GM19240 (cell line): Measurements from ENCODE around the gene RERE.
A peak's percentile ranks its signal among the peaks of the same experiment; 100 is the strongest.
"Not testable (repeated sequence)": the region's sequence is repeated elsewhere in the genome, so short reads cannot be mapped to it uniquely, and the experiment has no call there.

Experiments used
- DNase-seq: peaks from one replicate; pipeline ENCODE4 v3.0.0; 2011; ENCODE audit warnings: low spot score; ENCODE audit not compliant: insufficient read length

Gene RERE

DNA sequence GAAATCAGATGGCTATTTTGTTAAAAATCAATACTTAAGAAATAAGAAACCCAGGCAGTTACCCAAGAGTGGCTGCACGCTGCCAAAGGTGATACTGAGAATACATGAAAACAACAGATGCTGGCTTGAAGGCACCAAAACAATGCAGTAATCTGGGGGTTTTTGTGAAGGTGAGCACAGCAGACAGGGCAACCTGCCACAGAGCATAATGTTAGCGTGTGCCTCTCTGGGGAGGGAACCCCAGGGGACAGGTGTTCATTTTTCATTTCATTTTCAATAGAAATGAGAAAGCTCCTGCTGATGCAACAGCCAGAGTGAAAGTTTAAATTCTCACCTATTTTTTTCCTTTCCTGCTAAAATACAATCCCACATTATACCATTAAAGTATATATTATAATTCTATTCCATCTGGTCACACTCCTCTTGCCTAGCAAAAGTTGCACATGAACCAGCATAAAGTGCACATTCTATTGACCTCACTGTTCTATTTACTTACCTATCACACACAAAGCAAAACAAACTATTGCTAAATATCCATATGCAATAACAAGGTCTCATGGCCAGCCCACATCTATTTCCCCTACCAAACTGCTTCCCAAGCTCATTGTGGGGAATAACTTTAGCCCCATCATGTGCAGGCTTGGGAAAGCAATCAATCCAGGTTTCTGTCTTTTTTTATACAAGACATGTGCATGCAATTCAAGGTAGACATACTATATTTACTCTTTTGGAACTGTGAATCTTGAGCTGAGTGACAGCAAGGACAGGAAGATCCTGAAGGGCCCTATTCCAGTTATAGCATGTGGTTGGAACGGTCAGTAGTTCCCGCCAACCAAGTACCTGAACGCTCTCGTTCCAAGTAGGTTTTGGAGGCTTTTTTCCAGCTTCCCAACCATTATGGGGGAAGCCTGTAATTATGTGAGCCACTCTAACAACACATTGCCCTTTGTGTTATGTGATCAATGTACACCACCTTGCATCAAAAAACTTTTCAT lies 173.6 kb downstream of the RERE start:
- DNase-seq, result peak; percentile 14

DNA sequence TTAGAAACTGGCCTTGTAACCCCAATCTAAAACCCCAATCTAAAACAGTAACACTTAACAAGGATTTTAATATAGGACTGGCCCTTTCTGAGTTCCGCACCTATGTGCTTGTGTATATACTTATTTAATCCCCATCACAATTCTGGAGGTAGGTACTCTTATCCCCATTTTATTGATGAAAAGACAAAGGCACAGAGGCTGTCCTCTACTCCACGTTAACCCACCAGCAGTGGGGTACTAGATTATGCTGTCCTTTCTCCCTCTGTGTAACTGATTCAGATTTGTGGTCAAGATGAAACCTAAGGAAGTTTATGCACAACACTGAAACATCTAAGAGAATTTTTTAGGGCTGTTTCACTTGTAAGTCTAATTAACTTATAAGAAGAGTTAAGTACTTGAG lies 175.3 kb downstream of the RERE start:
- DNase-seq, result no peak

DNA sequence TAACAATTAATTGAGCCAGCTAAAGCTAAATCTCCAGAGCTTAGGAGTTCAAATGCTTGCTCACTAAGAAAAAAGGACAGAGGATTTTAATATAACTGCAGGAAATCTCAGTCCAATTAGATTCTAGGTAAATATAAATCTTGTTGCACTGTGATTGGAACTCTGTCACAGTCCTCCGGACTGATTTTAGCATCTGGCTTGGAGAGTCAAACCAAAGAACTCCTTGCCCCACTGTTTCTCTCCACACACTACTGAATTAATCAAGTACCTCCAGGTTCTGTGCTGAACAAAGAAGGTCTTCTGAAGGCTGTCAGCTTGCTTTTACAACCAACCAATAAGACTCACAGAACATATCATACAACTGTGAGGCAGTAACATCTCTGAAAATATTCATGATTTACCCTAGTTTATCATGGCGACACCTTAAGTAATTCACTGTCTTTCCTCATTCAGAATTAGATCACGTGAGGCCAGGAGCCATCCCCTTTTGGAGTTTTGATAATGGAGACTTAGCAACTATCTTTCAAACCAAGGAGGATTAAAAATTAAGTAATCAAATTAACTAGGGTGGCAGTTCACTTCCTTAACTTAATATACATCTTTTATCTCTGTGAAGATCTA lies 176.0 kb downstream of the RERE start:
- no peak for DNase-seq

DNA sequence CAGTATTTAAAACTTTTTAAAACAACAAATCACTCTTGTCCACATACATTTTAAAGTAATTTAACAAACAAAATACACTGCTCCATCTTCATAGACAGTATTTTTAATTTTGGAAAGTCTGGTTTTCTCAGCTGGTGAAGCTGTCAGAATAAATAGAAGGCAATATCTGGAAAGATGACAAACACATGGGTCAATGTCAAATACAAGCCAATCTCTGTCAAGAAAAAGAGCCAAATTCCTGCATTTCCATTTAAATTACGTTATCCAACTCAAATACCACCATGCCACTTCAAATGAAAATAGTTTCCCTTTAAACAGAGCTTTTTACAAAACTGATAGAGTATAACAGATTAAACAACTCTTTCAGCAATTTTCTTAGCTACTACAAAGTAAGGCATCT lies 176.5 kb downstream of the RERE start:
- no peak for DNase-seq

DNA sequence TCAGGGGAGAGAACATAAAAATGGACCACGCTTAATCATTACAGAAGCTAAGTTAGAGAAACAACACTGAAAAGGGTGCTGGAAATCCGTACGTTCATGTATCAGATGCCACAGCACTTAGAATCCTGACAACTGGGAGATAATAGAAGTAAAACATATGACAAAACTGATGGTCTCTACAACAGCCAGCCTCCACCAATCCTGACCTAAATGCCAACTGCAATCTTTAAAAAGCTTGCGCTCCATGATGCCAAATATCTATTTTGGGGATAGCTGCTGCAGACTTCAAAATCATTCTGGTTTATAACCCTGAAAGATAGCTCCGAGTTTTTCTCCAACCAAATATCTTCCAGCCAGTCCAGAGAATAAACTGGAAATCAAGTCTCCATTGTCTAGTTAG lies 178.3 kb downstream of the RERE start:
- no peak for DNase-seq

DNA sequence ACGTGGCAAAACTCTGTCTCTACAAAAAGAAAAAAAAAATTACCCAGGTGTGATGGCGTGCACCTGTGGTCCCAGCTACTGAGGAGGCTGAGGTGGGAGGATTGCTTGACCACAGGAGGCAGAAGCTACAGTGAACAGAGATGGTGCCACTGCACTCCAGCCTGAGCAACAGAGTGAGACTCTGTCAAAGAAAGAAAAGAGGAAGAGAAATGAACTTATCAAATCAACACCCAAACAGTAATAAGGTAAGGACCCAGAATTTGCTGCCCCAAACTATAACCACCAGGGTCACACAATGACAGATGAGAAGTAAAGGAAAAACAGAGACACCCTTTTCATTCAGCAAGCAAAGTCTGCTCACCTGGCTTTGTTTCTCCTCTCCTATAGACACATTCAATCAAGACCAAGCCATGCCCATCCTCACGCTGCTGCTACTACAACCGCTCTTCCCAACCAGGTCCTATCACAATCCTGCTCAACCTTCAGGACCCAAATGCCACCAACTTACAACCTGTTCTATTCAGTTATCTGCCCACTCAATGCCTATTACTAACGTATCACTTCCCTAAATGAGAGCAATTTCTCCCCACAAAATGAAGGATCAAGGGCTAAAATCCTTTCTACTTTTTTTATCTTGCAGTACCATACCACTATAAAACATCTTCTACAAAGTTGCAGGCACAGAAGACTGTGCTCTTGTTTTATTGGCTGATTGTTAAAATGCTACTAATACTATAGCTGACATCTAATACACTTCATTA lies 183.5 kb downstream of the RERE start:
- no peak for DNase-seq

DNA sequence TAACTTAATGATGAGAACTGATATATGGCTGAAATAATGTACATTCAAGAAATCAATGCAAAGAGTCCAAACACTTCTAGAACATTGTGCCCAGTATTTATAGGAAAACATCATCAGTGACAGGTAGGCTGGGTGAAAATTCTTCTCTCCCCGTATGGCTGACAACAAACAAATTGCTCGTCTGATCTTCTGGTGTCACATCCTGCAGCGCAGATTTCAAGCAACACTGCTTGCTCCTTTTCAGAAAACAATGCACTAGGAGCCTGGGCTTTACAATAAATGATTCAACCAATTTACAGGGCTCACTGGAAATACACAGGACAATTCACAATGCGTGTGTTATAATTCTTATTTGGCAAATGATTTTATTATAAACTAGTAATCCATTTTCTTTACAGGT lies 185.3 kb downstream of the RERE start:
- DNase-seq, result no peak

DNA sequence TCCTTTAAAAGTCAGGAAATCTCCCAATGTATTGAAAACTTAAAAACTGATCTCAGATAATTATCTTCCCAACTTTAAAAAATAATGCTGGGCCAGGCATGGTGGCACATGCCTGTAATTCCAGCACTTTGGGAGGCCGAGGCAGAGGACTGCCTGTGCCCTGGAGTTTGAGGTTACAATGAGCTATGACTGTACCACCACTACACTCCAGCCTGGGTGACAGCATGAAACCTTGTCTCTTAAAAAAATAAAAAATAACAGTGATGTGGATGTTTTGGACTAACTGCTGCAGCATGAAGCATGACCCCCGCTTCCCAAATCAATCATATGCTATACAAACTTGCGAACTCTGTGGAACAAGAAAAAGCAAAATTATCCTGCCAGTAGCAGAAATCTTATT lies 186.3 kb downstream of the RERE start:
- DNase-seq, result no peak

DNA sequence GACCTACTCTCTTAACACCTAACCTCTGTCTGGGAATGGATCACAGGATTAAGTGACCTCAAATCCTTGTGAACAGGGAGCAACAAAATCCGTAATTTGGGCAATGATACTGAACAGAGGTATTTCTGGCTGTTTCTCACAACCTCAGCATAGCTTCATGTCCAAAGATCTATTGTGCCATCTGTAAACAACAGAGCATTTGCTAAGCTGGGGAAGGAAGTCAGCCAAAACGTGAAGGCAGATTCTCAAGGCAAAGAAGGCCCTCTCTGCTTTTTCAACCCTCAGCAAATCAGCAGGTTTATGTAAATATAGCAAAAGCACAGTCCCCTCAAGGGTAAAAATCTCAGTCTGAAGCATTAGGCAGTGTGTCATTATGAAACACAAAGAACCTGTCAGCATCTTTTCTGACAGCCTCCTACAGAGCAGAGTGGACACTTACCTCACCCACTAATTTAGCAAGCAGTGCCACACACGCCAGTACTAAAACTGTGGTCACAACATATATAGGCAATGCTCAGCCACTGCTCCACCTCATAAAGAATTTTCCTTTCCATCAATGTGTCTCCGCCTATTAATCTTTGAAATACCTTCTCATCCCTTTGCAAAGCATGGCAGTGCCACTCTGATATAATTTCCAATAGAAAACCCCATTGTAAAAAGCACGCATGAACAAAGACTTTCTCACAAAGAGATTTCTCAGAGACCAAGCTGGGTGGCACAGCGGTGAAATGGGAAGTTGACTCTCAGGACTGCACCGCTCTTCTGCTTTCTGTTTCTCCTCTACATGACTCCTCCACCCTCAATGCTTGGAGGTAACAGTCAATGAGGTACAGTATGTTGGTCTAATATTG lies 188.0 kb downstream of the RERE start:
- DNase-seq, result peak; percentile 49

DNA sequence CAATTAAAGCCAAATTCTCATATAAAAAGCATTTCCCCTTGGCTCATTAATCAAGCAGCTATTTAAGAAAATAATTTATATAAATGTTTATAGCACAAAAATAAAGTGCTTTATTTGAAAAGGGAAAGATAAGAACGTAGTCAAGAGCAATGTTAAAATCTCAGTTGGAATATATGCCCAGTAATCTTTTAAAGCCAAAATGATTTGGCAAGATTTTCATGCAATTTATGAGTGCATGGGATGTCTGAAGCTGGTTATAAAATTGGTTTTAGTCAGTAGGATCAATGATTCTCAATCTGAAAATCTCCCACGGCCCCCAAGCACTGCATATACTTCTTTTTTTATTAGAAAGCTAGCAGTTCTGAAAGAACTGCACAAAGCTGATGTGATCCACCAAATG lies 188.8 kb downstream of the RERE start:
- no peak for DNase-seq

DNA sequence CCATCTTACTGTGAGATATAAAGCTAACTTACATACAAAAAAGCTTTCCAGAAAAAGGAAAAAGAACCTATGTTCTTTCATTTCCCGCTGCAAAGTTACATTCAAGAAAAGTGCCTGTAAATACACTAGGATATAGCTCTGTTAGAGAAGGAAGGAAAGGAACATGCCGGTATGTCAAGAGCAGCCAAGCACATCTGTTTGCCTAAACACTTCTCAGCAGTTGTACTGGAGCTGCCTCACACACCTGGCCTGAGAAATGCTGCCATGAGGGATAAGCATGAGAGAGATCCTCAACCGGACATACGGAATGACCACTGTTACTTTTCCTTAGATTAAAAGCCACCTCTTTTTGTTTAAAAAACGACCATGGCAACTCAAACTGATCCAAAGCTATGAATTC lies 189.7 kb downstream of the RERE start:
- no peak for DNase-seq

DNA sequence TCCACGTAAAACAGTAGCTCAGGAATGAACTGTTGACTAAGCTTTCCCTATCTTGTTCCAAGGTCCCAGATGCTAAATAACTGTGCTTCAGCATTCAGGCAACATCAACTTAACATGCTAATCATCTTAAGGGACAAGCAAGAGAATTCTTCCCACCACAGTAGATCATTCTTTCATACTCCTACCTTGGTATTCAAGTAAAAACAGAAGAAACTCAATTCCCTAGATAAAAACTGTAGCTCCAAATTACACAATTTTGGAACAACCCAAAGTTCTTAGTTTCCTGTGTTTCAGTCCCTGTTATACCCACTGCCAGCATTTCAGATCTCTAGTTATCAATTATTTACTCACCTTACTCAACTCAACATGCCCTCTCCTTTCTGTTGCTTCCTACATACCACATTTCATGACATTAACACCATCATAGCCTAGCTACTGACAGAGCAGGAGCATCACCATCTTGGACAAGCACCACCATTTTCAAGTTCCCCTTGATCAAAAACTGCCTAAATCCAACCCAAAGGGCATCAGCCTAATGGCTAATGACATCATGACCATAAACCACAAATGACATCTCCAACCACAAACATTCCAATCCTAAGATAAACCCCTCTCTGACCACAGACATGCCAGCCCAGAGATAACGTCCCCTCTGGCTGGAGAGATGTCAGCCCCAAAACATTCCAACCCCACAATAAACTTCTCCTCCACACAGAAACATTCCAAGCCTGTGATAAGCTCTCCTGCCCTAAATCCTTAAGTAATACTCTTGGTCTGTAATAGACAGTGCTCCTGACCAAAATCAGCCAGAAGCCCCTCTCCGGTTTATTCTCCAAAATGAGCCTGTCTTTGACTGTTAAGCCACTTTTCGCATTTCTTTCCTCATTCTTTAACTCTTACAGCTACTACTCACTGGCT lies 191.2 kb downstream of the RERE start:
- no peak for DNase-seq

DNA sequence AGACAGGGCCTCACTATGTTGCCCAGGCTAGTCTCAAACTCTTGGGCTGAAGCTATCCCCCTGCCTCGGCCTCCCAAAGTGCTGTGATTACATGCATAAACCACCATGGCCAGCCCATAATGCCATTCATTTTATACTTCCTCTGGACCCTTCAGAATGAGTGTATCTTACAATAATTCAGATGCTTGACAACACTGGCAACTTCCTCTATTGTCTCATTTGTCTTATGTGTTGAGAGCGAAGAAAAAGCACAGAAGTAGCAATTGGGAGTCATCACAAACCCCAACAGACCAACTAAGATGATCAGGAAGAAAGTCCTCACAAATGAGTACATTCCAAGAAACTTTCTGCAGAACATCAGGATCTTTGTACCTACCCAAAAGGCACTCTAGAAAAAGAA lies 191.9 kb downstream of the RERE start:
- DNase-seq, result no peak

DNA sequence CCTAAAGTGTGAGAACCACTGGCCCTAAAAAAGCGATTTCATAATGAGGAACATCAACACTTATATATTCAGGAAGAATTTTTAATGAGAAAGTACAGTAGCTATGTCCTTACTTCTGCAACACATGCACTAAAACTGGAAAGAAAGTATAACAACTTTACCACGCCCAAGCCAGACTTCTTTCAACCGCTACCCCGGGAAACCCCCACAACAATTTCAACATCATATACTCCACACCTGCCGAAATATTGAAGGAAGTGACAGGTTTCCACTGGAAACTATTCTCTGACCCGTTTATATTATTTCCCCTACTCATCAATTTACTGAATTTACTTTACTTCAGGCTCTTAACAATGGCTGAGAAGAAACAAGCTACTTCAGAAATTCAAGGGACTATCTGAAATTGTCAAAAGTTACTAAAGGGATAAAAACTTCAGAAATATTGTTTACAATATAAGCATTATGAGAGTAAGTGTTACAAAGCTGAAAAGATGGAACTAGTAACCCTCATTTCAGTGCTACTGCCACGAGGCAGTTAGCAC lies 193.7 kb downstream of the RERE start:
- DNase-seq, result not testable (repeated sequence)

DNA sequence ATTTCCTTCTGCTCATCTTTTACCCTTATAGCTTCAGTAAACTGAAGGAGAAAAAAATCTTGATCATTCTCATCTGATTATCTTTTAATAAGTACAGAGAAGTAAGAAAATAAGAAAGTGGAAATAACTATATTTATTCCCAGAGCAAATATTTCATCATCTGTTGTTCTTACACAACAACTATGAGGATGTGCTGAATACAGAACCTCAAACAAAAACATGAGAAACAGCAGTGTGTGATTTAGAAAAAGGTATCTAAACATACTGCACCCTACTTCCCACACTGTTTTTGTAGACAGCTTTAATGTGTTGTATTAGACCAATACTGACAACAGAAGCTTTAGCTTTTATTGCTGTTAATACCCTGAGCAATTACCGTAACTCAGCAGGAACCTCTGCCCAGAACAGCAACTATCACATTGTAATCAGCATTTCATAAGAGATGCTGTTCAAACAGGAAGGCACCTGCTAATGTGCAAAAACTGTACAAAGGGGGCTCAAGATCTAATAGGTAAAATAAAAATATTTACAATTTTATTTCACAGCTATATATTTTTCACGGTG lies 195.6 kb downstream of the RERE start:
- DNase-seq, result not testable (repeated sequence)

DNA sequence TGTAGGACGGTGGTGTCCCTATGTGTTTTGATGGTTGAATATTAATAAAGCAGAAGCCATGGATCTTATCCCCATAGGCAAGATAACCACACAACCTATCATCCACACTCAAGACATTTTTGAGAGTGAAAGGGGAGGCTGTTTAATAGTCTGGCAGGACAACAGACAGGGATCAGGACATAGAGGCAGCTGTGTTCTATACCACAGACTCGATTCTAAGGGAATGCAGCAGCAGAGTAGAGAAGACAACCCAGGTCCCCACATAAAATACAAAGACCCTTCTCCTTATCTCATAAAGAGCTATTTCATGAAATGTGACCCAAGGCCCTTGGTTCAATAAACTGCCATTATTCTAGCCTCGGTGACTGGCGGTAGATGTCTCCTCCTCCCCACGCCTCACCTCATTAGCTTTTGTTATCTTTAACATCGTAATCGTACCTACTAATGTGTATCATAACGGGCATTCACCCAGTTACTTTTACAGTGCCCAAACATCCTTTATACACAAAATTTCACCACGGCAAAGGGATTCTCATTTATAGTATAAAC lies 196.3 kb downstream of the RERE start:
- not testable (repeated sequence) for DNase-seq

DNA sequence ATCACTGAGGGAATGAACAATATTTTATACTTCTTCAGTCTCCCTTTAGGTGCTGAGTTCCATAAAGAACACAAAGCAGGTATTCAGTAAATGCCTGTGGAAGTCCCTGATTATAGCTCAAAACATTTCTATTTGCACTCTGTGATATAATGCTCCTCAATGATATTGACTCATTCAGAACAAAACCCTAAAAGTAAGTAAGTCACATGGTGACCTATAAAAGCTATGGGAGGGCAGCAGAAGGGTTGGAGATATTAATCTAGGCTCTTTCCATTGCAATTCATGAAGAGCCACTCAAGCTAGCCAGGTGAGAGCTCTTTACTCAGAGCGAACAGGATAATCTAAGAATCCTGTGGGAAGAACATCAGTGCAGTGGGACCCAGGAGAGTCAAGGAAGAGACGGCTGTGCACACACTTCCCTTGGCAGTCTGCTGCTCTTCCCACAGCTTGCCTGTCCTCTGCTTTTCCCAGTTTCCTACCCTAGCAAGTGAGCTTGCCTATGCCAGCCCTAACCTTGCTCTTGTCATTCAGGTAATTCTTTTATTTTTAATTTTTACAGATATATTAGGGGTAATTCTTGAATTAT lies 197.4 kb downstream of the RERE start:
- DNase-seq, result not testable (repeated sequence)

DNA sequence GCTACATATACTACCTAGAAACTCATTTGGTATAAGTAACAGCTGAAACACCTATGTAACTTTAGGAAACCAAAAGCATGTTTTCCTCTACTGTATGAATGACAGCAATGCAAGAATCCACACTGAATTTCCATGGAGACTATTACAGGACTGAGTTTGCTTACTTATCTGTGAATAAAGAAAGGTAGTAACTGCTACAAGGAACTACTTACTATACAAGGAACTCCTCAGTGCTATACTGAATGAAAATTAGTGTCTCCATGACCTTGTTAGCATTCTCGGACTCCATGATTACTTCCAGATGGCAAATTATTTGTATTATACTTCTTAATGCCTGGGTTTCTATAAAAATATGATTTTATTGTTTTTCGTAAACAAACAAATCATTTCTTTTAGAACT lies 198.0 kb downstream of the RERE start:
- DNase-seq, result not testable (repeated sequence)

DNA sequence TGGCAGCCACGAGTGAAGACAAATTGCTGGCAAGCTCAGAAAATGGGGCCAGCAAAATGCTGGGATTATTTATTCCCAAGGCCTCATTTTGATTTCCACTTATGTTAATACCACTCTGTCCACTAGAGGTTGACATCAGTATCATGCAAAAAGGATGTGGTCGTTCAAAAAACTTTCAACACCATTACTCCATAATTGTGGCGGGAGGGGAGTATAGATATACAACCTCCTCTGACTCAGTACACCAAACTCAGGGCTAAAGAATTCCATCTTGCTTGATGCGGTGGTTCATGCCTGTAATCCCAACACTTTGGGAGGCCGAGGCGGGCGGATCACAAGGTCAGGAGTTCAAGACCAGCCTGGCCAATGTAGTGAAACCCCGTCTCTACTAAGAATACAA lies 200.6 kb downstream of the RERE start:
- DNase-seq, result not testable (repeated sequence)
